Stimulated activated CD4-positive, alpha-beta T cell treated with anti-CD3 and anti-CD28 coated beads, Interleukin-4, amount 100 ng/mL, for 24 hours (primary cell): Measurements from ENCODE around the gene CTCF.
A peak's percentile ranks its signal among the peaks of the same experiment; 100 is the strongest.

ENCODE experiments used
- DNase-seq: peaks from one replicate; pipeline ENCODE4 v3.0.0-alpha.2; 2020

The CTCF gene

DNA sequence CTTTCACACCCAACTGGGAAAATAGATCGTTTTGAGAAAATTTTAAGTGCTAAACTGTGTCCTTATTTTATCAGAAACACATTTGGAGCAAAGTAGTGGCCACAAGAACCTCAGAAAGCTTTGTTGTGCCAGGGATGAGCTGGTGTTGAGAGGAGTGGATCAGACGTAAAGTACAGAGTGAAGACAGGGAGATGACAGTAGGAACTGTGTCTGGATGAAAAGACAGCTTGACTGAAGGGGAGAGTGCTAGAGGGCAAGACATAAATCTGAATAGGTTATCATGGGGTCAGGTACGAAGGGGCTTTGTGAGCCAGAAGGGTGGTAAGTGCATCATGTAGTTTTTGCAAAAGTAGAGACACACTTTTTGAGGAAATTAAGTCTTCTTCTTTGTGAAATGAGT lies 43.3 kb downstream of the CTCF start:
- no peak for DNase-seq

DNA sequence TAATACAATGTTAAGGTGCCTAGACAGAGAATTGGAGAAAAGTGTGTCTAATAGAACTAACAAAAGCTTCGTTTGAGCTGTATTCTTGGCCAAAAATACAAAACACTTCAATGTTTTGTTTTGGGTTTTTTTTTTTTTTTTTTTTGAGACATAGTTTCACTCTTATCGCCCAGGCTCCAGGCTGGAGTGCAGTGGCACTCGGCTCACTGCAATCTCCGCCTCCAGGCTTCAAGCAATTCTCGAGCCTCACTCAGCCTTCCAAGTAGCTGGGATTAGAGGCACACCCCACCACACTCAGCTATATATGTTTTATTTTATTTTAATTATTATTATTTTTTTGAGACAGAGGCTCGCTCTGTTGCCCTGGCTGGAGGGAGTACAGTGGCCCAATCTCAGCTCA lies 44.3 kb downstream of the CTCF start:
- no peak for DNase-seq

DNA sequence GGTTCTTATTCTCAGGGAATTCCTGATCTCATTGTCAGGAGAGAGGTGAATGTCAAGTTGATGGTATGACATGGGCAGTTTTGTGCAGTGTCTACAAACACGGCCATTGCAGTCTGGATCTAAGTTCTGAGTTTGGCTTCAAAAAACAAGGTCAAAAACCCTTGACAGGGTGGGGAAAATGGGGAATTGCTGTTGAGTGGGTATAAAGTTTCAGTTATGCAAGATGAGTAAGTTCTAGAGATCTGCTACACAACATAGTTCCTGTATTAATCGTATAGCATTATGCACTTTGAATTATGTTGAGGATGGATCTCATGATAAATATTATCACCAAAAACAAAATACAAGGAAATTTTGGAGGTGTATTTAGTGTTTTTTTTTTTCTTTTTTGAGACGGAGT lies 46.0 kb downstream of the CTCF start:
- no peak for DNase-seq

DNA sequence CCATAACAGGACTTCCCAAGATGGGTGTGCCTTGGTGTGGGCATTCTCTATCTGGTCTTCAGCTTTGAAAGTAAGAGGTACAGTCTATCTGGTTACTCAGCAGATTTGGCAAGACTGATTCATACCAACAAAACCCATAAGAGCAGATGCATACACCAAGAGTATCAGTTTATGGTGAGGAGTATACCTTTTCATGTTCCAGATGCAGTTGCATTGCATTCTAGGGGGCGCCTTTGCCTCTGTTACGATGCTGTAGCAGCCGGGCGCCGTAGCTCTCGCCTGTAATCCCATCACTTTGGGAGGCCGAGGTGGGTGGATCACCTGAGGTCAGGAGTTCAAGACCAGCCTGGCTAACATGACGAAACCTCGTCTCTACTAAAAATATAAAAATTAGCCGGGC lies 51.5 kb downstream of the CTCF start:
- peak; percentile 6 for DNase-seq

DNA sequence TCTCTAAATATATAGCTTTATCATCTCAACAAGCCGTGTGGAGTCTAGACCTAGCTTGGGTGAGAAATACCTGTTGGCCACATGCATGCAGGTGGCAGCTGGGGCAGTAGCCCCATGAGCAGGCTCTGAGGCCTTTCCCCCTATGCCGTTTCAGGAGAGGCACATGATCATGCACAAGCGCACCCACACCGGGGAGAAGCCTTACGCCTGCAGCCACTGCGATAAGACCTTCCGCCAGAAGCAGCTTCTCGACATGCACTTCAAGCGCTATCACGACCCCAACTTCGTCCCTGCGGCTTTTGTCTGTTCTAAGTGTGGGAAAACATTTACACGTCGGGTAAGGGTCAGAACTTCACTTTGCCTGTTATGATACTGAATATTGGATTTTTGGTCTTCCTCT lies 65.9 kb downstream of the CTCF start:
- DNase-seq: no peak

GRCh38 chr16:67632415-67633172 lies 70.3 kb downstream of the CTCF start:
- no peak for DNase-seq

GRCh38 chr16:67636713-67637112 lies 74.4 kb downstream of the CTCF start:
- DNase-seq: no peak

GRCh38 chr16:67637625-67638024 lies 75.3 kb downstream of the CTCF start:
- DNase-seq: no peak

DNA sequence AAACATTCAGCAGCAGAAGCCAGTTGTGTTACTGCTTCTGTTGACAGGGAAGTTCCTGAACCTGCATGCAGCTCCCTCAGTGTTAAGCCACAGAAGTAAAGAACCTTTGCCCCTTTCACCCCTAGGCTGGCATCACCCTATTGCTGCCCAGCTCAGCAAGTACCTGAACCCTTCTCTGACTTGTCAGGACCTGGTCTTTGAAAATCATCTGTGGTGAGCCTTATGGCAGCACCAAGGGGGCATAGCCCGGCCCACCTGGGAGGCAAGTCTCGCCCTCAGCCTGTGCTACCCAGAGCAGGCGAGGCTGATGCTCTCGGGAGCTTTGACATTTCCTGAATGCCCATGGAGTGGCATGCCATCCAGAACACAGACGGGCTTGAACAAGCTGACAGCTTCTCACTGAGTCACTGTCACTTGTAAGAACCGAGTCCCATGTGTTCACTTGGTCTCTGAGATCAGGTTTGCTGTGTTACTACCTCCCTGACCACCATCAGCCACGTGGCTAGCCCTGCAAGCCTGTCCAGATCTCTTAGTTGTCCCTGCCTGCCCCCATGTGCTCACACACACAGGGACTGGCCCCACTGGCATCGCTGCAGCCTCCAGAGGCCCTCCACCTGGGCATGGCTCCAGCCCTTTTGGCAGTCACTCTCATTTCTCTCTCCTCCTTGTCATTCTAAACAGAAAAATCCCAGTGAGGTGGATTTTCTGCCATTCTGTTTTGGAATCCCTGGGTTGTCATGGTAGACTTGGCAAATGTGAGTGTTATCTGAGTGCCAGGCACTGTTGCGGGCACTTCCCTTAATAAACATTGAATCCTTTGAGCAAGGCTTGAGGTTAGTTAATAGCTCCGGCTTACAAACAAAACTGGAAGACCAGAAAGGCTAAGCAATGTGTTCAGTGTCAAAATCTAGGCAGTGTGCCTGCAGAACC lies 79.7 kb downstream of the CTCF start:
- DNase-seq: no peak

GRCh38 chr16:67644038-67644437 lies 81.7 kb downstream of the CTCF start:
- DNase-seq: no peak

DNA sequence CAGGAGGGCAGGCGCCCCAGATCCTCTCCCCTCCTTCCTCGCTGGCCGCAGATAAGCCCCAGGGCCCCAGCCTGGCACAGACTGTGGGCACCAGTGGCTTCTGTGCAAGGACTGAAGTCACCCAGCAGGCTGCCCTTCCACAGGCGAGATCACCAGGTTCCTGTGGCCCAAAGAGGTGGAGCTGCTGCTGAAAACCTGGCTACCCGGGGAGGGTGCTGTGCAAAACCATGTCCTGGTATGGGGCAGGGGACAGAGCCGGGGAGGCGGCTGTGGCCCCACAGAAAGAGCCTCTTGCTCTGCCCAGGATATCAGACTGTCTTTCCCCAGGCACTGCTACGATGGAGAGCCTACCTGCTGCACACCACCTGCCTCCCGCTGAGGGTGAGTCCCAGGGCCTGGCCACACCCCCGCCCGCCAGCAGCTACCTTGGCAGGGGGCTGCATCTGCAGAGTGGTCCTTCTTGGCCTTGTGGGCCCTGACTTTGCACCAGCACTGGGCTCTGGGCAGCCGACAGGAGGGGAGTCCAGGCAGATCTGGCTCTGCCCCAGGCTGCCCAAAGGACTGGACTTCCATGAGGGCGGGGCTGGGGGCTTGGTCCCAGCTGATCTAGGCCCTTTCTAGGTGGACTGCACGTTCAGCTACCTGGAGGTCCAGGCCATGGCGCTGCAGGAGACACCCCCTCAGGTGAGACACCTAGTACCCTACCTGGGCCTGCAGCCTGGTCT lies 83.2 kb downstream of the CTCF start:
- no peak for DNase-seq

DNA sequence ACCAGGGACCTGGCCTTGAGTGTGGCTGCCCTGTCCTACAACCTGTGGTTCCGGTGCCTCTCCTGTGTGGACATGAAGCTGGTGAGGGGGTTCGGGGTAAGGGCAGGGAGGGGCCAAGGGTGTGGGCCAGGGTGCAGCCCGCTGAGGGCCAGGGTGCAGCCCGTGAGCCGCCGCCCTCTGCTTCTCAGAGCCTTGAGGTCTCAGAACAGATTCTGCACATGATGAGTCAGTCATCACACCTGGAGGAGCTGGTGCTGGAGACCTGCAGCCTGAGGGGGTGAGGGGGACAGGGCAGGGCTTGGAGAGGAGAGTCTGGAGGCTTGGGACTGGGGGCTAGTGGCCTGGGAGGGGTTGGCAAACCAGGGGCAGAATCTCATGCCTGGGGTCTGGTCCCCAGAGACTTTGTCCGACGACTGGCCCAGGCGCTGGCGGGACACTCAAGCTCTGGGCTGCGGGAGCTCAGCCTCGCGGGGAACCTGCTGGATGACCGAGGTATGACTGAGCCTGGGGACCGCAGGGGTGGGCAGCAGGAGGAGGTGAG lies 84.9 kb downstream of the CTCF start:
- DNase-seq: no peak

DNA sequence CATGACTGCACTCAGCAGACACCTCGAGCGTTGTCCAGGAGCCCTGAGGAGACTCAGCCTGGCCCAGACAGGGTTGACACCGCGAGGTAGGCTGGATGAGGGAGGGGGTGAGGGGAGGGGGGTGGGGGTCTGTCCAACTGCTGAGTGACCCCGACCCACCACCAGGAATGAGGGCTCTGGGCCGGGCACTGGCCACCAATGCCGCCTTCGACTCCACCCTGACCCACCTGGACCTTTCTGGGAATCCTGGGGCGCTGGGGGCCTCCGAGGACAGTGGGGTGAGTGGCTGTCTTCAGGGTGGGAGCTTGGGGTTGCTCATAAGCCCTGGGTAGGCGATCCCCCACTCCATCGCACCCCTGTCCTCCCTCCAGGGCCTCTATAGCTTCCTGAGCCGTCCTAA lies 85.4 kb downstream of the CTCF start:
- DNase-seq: no peak

GRCh38 chr16:67648088-67648763 lies 85.9 kb downstream of the CTCF start:
- DNase-seq: no peak

GRCh38 chr16:67648764-67649407 lies 86.6 kb downstream of the CTCF start:
- no peak for DNase-seq

GRCh38 chr16:67649494-67649931 lies 87.2 kb downstream of the CTCF start:
- no peak for DNase-seq

GRCh38 chr16:67650023-67650422 lies 87.7 kb downstream of the CTCF start:
- no peak for DNase-seq

- DNase-seq: no peak
These were observed 88.7 kb downstream of the CTCF start for GRCh38 chr16:67651039-67651438.

- DNase-seq: no peak
These were observed 89.5 kb downstream of the CTCF start for GRCh38 chr16:67651847-67652246.

DNA sequence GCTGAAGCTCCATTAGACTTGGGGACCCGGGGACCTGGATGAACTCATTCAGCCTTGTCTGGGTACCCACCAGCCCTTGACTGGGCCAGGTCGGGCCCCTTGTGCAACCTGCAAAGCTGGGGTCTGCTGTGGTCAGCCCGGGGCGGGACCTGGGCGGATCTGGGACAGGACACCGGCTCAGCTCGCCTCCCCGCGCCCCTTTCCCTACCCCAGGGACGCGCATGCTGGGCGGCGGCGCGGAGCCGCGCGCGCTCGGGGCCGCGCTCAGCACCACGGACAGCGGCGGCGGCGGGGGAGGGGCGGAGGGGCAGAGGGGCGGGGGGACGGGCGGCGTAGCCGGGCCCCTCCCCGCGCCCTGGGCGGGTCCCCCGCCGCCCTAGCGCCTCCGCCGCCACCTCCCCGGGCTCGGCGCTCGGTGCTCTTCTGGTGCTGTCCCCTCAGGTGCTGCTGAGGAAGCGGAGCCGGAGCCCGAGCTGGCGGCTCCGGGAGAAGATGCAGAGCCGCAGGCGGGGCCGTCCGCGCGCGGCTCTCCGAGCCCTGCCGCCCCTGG lies 90.3 kb downstream of the CTCF start:
- no peak for DNase-seq

- no peak for DNase-seq
These were observed 90.9 kb downstream of the CTCF start for GRCh38 chr16:67653128-67653788.
